ENCODE results near the gene AGAP5. TPM values are rescaled to one million over a fixed set of nuclear protein-coding genes. Genes with fewer than 3 reads are reported as not detected.
"Not testable (repeated sequence)": the region's sequence is repeated elsewhere in the genome, so short reads cannot be mapped to it uniquely, and the experiment has no call there.

AGAP5 gene
- total RNA-seq, 4 donors from 2014 or later = 0.72 to 7.8 (median 4.2) TPM

- Histone ChIP-seq H3K4me3 (no peak overlapping the region), H3K4me1 (no peaks in the 10 kb centered on the region), H3K27me3 (no peaks in the 10 kb centered on the region), H3K36me3 (peaks cover 0 to 78% of the 10 kb centered on the region in 2 donors), H3K9me3 (no peaks in the 10 kb centered on the region), H3K27ac (no peak overlapping the region)
- TF ChIP-seq EP300 (IDR thresholded peaks at IDR 0.05) (no peak), CTCF (IDR thresholded peaks at IDR 0.05) (no peak), POLR2A (IDR thresholded peaks at IDR 0.05) (no peak), POLR2AphosphoS5 (IDR thresholded peaks at IDR 0.05) (no peak)
- 72 to 83% methylated on average over 1 of the region's 1 CpG for WGBS, 2 donors (ENCODE audit: low coverage in 1 of 2)
- no peak for ATAC-seq
Observed at GRCh38 chr10:73716251-73716650, 18.3 kb upstream of the AGAP5 start.

GRCh38 chr10:73715179-73716156, 17.6 kb upstream of the AGAP5 start:
- H3K36me3 ChIP-seq = peaks cover 0 to 73% of the 10 kb centered on the region in 2 donors
- H3K27ac ChIP-seq, ATAC-seq, H3K4me3 ChIP-seq, H3K4me1 ChIP-seq, H3K9me3 ChIP-seq, H3K27me3 ChIP-seq: not testable (repeated sequence)
- WGBS, 2 donors (ENCODE audit: low coverage in 1 of 2) = 91 to 100% methylated on average over 2 to 4 of the region's 17 CpGs

GRCh38 chr10:73714483-73714882, 16.6 kb upstream of the AGAP5 start:
- H3K27ac ChIP-seq, H3K4me1 ChIP-seq, H3K9me3 ChIP-seq, H3K27me3 ChIP-seq, H3K4me3 ChIP-seq, ATAC-seq: not testable (repeated sequence)
- WGBS, 2 donors (ENCODE audit: low coverage in 1 of 2) = 56% methylated on average over 2 of the region's 3 CpGs
- peaks cover 0 to 71% of the 10 kb centered on the region in 2 donors for H3K36me3 ChIP-seq

GRCh38 chr10:73713912-73714311, 16.0 kb upstream of the AGAP5 start:
- WGBS, 2 donors (ENCODE audit: low coverage in 1 of 2) = 83 to 100% methylated on average over 2 of the region's 3 CpGs
- ATAC-seq = not testable (repeated sequence)

GRCh38 chr10:73711683-73712082, 13.8 kb upstream of the AGAP5 start:
- H3K9me3 ChIP-seq, H3K27ac ChIP-seq, H3K4me3 ChIP-seq, H3K4me1 ChIP-seq, H3K27me3 ChIP-seq, ATAC-seq: not testable (repeated sequence)
- WGBS, 2 donors (ENCODE audit: low coverage in 1 of 2) = 67 to 68% methylated on average over 5 of the region's 5 CpGs
- peaks cover 0 to 43% of the 10 kb centered on the region in 2 donors for H3K36me3 ChIP-seq

More at GRCh38 chr10:73713912-73714311, 16.0 kb upstream of the AGAP5 start:
- H3K36me3 ChIP-seq = peaks cover 0 to 66% of the 10 kb centered on the region in 2 donors
- H3K27me3 ChIP-seq, H3K9me3 ChIP-seq, H3K4me1 ChIP-seq, H3K4me3 ChIP-seq, H3K27ac ChIP-seq: not testable (repeated sequence)

- peaks cover 0 to 45% of the 10 kb centered on the region in 2 donors for H3K36me3 ChIP-seq
- H3K4me3 ChIP-seq, ATAC-seq, H3K27ac ChIP-seq, H3K27me3 ChIP-seq, H3K9me3 ChIP-seq, H3K4me1 ChIP-seq: not testable (repeated sequence)
- no CpG with 5 or more reads among the region's 1 CpG for WGBS, 2 donors (ENCODE audit: low coverage in 1 of 2)
Observed at GRCh38 chr10:73708122-73708521, 10.2 kb upstream of the AGAP5 start.

- not testable (repeated sequence) for H3K27me3 ChIP-seq, ATAC-seq, H3K27ac ChIP-seq, H3K4me3 ChIP-seq, H3K4me1 ChIP-seq, H3K9me3 ChIP-seq
- peaks cover 0 to 40% of the 10 kb centered on the region in 2 donors for H3K36me3 ChIP-seq
Observed at GRCh38 chr10:73707628-73708027, 9.7 kb upstream of the AGAP5 start.

- not testable (repeated sequence) for H3K27ac ChIP-seq, ATAC-seq, H3K9me3 ChIP-seq, H3K4me1 ChIP-seq, H3K4me3 ChIP-seq, H3K27me3 ChIP-seq
- H3K36me3 ChIP-seq = peaks cover 0 to 32% of the 10 kb centered on the region in 2 donors
- WGBS, 2 donors (ENCODE audit: low coverage in 1 of 2) = no CpG with 5 or more reads among the region's 2 CpGs
Observed at GRCh38 chr10:73706488-73706887, 8.6 kb upstream of the AGAP5 start.

GRCh38 chr10:73705506-73706072, 7.7 kb upstream of the AGAP5 start:
- not testable (repeated sequence) for H3K27me3 ChIP-seq, H3K9me3 ChIP-seq, H3K4me3 ChIP-seq, H3K27ac ChIP-seq, H3K4me1 ChIP-seq, ATAC-seq
- H3K36me3 ChIP-seq = peaks cover 0 to 32% of the 10 kb centered on the region in 2 donors
- WGBS, 2 donors (ENCODE audit: low coverage in 1 of 2) = 80 to 88% methylated on average over 1 of the region's 1 CpG

GRCh38 chr10:73703924-73704323, 6.0 kb upstream of the AGAP5 start:
- not testable (repeated sequence) for H3K4me1 ChIP-seq, H3K9me3 ChIP-seq, H3K4me3 ChIP-seq, H3K27ac ChIP-seq, H3K27me3 ChIP-seq, ATAC-seq
- peaks cover 0 to 30% of the 10 kb centered on the region in 2 donors for H3K36me3 ChIP-seq

GRCh38 chr10:73698819-73699218, 910 bp upstream of the AGAP5 start:
- ATAC-seq, H3K9me3 ChIP-seq, H3K27ac ChIP-seq, H3K27me3 ChIP-seq, H3K4me3 ChIP-seq, H3K4me1 ChIP-seq: not testable (repeated sequence)
- H3K36me3 ChIP-seq = peaks cover 0 to 30% of the 10 kb centered on the region in 2 donors
- 80% methylated on average over 1 of the region's 2 CpGs; no CpG with 5 or more reads in 1 of the 2 donors for WGBS, 2 donors (ENCODE audit: low coverage in 1 of 2)

DNA sequence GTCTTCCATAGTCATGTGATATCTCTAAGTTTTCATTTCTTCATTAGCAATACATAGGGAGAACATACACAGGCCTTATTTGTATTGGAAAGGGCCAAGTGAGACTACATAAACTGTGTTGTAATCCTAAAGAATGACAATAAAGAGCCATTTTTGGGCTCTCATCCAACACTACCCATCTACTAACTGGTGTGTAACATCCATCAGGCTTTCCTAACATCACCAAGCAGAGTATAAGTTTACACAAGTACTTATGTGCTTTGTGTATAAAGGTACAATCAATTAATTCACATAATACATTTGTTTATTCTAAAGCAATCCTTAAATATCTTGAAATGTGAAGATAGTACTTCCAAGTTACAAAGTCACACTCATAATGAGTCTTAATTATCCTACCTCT, 2.6 kb downstream of the AGAP5 start:
- not testable (repeated sequence) for H3K27ac ChIP-seq, H3K4me1 ChIP-seq, H3K4me3 ChIP-seq, ATAC-seq, H3K27me3 ChIP-seq, H3K9me3 ChIP-seq
- peaks cover 0 to 28% of the 10 kb centered on the region in 2 donors for H3K36me3 ChIP-seq

Data from gastroesophageal sphincter (tissue), 4 donors.